GM23248 (cell line): ENCODE data around the gene TMCC1. TPM values are rescaled to one million over a fixed set of nuclear protein-coding genes. Genes with fewer than 3 reads are reported as not detected.

ENCODE experiments used
- DNase-seq: peaks from one replicate; pipeline ENCODE4 v3.0.0-alpha.2; 2015
- H2AFZ ChIP-seq: fragments of 200-600 bp; sonication (generic); 2 replicates; pipeline ENCODE4 v1.6.1; 2016; ENCODE audit warnings: antibody characterized with exemption
- H3F3A ChIP-seq: fragments of 200-600 bp; sonication (generic); 2 replicates; pipeline ENCODE4 v1.6.1; 2016; ENCODE audit warnings: mild to moderate bottlenecking, antibody characterized with exemption, mixed run types; ENCODE audit not compliant: insufficient read depth
- H3K27ac ChIP-seq: fragments of 200-600 bp; sonication (generic); 2 replicates; pipeline ENCODE4 v1.5.1; 2016; ENCODE audit warnings: mild to moderate bottlenecking
- H3K27me3 ChIP-seq: fragments of 200-600 bp; sonication (generic); replicated peaks from 2 replicates; pipeline ENCODE4 v1.6.1; 2016; ENCODE audit warnings: mild to moderate bottlenecking; ENCODE audit not compliant: insufficient read depth
- H3K36me3 ChIP-seq: fragments of 200-600 bp; sonication (generic); 2 replicates; pipeline ENCODE4 v1.6.1; 2016; ENCODE audit warnings: low read depth, mild to moderate bottlenecking
- H3K4me1 ChIP-seq: fragments of 200-600 bp; sonication (generic); 2 replicates; pipeline ENCODE4 v1.6.1; 2016; ENCODE audit warnings: mild to moderate bottlenecking; ENCODE audit not compliant: insufficient read depth
- H3K4me2 ChIP-seq: fragments of 200-600 bp; sonication (generic); one replicate; pipeline ENCODE4 v1.6.1; 2016; ENCODE audit warnings: mild to moderate bottlenecking; ENCODE audit not compliant: unreplicated experiment
- H3K4me3 ChIP-seq: fragments of 200-600 bp; sonication (generic); 2 replicates; pipeline ENCODE4 v1.5.1; 2016; ENCODE audit warnings: mild to moderate bottlenecking
- H3K79me2 ChIP-seq: fragments of 200-600 bp; sonication (generic); 2 replicates; pipeline ENCODE4 v1.6.1; 2016; ENCODE audit warnings: mild to moderate bottlenecking; ENCODE audit not compliant: insufficient read depth
- H3K9ac ChIP-seq: fragments of 200-600 bp; sonication (generic); 2 replicates; pipeline ENCODE4 v1.6.1; 2016; ENCODE audit warnings: mild to moderate bottlenecking
- H3K9me2 ChIP-seq: fragments of 200-600 bp; sonication (generic); 2 replicates; pipeline ENCODE4 v1.6.1; 2016; ENCODE audit warnings: mixed run types, mild to moderate bottlenecking, moderate library complexity; ENCODE audit not compliant: insufficient read depth
- H3K9me3 ChIP-seq: fragments of 200-600 bp; sonication (generic); one replicate; pipeline ENCODE4 v1.6.1; 2017; ENCODE audit warnings: low read depth
- H4K20me1 ChIP-seq: fragments of 200-600 bp; sonication (generic); 2 replicates; pipeline ENCODE4 v1.6.0; 2016; ENCODE audit not compliant: insufficient read depth
- EZH2 ChIP-seq: fragments of 200-600 bp; sonication (generic); IDR thresholded peaks from 2 replicates; pipeline ENCODE4 v1.6.1; 2018; ENCODE audit warnings: antibody characterized with exemption, mild to moderate bottlenecking; ENCODE audit not compliant: insufficient read depth, poor library complexity, severe bottlenecking
- EZH2phosphoT487 ChIP-seq: fragments of 200-600 bp; sonication (generic); IDR thresholded peaks from 2 replicates; pipeline ENCODE4 v1.6.1; 2018; ENCODE audit warnings: antibody characterized with exemption, moderate library complexity, mild to moderate bottlenecking, low read depth; ENCODE audit not compliant: insufficient read depth
- WGBS, 2 experiments: methylation state at CpG; one replicate each; pipeline ENCODE4 v1.1.6; 2015 to 2017; ENCODE audit warnings: low lambda C conversion rate in 2 of 2, low coverage in 1 of 2; ENCODE audit errors: missing lambda C conversion rate in 2 of 2; 5-methylcytosine and 5-hydroxymethylcytosine counted together
- in situ Hi-C: fragments of 300-500 bp; cut with MboI; formaldehyde crosslinking; loops from 2 replicates; pipeline ENCODE4 v1.15.0; 2020
- polyA plus RNA-seq: library from polyadenylated mRNA; unstranded; fragments of >200 nt; fragmentation: Nextera tagmentation; extraction: Ambion mirVana; gene quantifications from 2 replicates; pipeline ENCODE4 v1.2.1, GENCODE V29; 2016
- total RNA-seq: library from RNA; depleted of rRNA; stranded (reverse); fragments of >200 nt; shearing (Covaris generic); gene quantifications from 2 replicates; pipeline ENCODE4 v1.2.3, GENCODE V29; 2014

Gene TMCC1
- total and polyA plus RNA-seq, 2 experiments from 2014 or later: 4.0 to 11.1 TPM

- Histone ChIP-seq H4K20me1 (no peaks in the 10 kb centered on the region), H3K4me3 (no peak overlapping the region), H3K4me1 (peaks cover 66% of the 10 kb centered on the region), H3K79me2 (peaks cover 19% of the 10 kb centered on the region; the same call in 1 of the 2 replicates), H2AFZ (no peak overlapping the region), H3K27me3 (no peaks in the 10 kb centered on the region), H3K36me3 (no peaks in the 10 kb centered on the region), H3K27ac (0 out of 2 replicates have a peak overlapping the region, but pooled peaks have one; percentile 10), H3K4me2 (no peak overlapping the region), H3K9me2 (no peaks in the 10 kb centered on the region), H3K9me3 (no peaks in the 10 kb centered on the region), H3K9ac (no peak overlapping the region), H3F3A (peaks cover 23% of the 10 kb centered on the region)
- in situ Hi-C loops: loop anchor here (10.0 kb wide), 1 partner anchor 167 kb away; no protein-coding TSS in a partner anchor
- no peak for TF ChIP-seq EZH2
- TF ChIP-seq EZH2phosphoT487: no peak
- WGBS, 2 experiments: 77 to 79% methylated on average over 2 of the region's 2 CpGs
- peak; percentile 73 for DNase-seq
Observed at GRCh38 chr3:129657261-129658046, 236.1 kb downstream of the TMCC1 start.

GRCh38 chr3:129656659-129657247 is 236.8 kb downstream of the TMCC1 start:
- H2AFZ ChIP-seq: no peak overlapping the region
- no peaks in the 10 kb centered on the region for H3K9me2 ChIP-seq
- H4K20me1 ChIP-seq: no peaks in the 10 kb centered on the region
- in situ Hi-C loops: loop anchor here (10.0 kb wide), 1 partner anchor 168 kb away; no protein-coding TSS in a partner anchor
- DNase-seq: no peak
- H3K4me3 ChIP-seq: no peak overlapping the region
- 95 to 97% methylated on average over 5 of the region's 5 CpGs for WGBS, 2 experiments
- no peaks in the 10 kb centered on the region for H3K36me3 ChIP-seq
- TF ChIP-seq EZH2: no peak
- TF ChIP-seq EZH2phosphoT487: no peak
- H3K27me3 ChIP-seq: no peaks in the 10 kb centered on the region
- H3K79me2 ChIP-seq: peaks cover 19% of the 10 kb centered on the region; the same call in 1 of the 2 replicates
- no peak overlapping the region for H3K9ac ChIP-seq
- peaks cover 66% of the 10 kb centered on the region for H3K4me1 ChIP-seq
- H3F3A ChIP-seq: peaks cover 24% of the 10 kb centered on the region
- no peak overlapping the region for H3K27ac ChIP-seq
- no peak overlapping the region for H3K4me2 ChIP-seq
- no peaks in the 10 kb centered on the region for H3K9me3 ChIP-seq

GRCh38 chr3:129655291-129655700 is 238.2 kb downstream of the TMCC1 start:
- Histone ChIP-seq H3K27ac (no peak overlapping the region), H3K4me1 (peaks cover 81% of the 10 kb centered on the region), H4K20me1 (no peaks in the 10 kb centered on the region), H3K9me3 (no peaks in the 10 kb centered on the region), H3F3A (peaks cover 25% of the 10 kb centered on the region), H3K27me3 (no peaks in the 10 kb centered on the region), H3K36me3 (no peaks in the 10 kb centered on the region), H3K4me2 (no peak overlapping the region), H2AFZ (no peak overlapping the region), H3K9me2 (no peaks in the 10 kb centered on the region), H3K79me2 (peaks cover 19% of the 10 kb centered on the region; the same call in 1 of the 2 replicates), H3K4me3 (no peak overlapping the region), H3K9ac (no peak overlapping the region)
- TF ChIP-seq EZH2phosphoT487 (no peak), EZH2 (no peak)
- no peak for DNase-seq
- WGBS, 2 experiments: 90% methylated on average over 4 of the region's 4 CpGs
- in situ Hi-C loops: loop anchor here (10.0 kb wide), 1 partner anchor 170 kb away; no protein-coding TSS in a partner anchor

- 33 to 59% methylated on average over 1 of the region's 1 CpG for whole genome bisulfite sequencing, 2 experiments
- no peaks in the 10 kb centered on the region for H3K9me2 ChIP-seq
- peak overlapping the region; percentile 54 for H3K4me2 ChIP-seq
- H3K9ac ChIP-seq: no peak overlapping the region
- no peaks in the 10 kb centered on the region for H4K20me1 ChIP-seq
- H3K4me3 ChIP-seq: no peak overlapping the region
- no peaks in the 10 kb centered on the region for H3K27me3 ChIP-seq
- H2AFZ ChIP-seq: no peak overlapping the region
- no peaks in the 10 kb centered on the region for H3K9me3 ChIP-seq
- DNase-seq: peak; percentile 82
- H3K4me1 ChIP-seq: peaks cover 86% of the 10 kb centered on the region
- H3K27ac ChIP-seq: peak overlapping the region; percentile 45
- H3K36me3 ChIP-seq: no peaks in the 10 kb centered on the region
- in situ Hi-C loops: loop anchor here (10.0 kb wide), 1 partner anchor 171 kb away; no protein-coding TSS in a partner anchor
- peaks cover 19% of the 10 kb centered on the region; the same call in 1 of the 2 replicates for H3K79me2 ChIP-seq
- TF ChIP-seq EZH2: no peak
- peaks cover 25% of the 10 kb centered on the region for H3F3A ChIP-seq
Observed at GRCh38 chr3:129654131-129654530, 239.4 kb downstream of the TMCC1 start.
